Measurements from ENCODE around the gene TMEM101. TPM values are rescaled to one million over a fixed set of nuclear protein-coding genes. Genes with fewer than 3 reads are reported as not detected.

Gene TMEM101
- total RNA-seq, 1 experiment from 2014 or later: 18.6 TPM

DNA sequence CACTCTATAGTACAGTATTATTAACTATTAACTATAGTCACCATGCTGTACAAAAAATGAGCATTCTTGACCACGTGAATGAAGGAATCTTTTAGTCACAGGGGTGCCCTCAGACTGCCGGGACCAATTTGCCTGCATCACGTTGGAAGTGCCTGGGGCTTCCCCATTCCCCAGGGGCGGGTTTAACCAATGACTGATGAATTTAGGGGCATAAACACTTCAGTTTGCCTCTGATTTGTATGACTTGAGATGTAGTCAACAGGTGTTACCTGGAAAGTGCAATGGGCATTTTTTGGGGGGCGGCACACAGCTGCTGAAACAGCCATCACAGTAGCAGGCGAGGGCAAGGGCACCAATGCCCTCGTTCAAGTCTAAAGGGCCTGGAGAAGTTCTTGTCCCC lies 52.3 kb downstream of the TMEM101 start:
- Mint-ChIP-seq H3K9me3 (no peaks in the 10 kb centered on the region; a peak in 1 of 5 replicates), H3K4me3 (no peak overlapping the region), H3K27me3 (ENCODE audit: low read depth) (peaks cover 15% of the 10 kb centered on the region), H3K36me3 (ENCODE audit: insufficient read depth in 1 of 3, low read depth in 3 of 3) (no peaks in the 10 kb centered on the region), H3K27ac (no peak overlapping the region), H3K4me1 (no peaks in the 10 kb centered on the region)
- Histone ChIP-seq H3K4ac (ENCODE audit: low read depth, low read length) (no peak overlapping the region), H2BK20ac (ENCODE audit: low read depth, low read length, poor library complexity, severe bottlenecking) (no peak overlapping the region), H3T11ph (ENCODE audit: low read length) (no peak overlapping the region), H3K56ac (ENCODE audit: insufficient read length, low read depth, low read length) (no peak overlapping the region), H3K27ac (ENCODE audit: insufficient read length, low read depth, low read length) (no peak overlapping the region), H4K20me1 (ENCODE audit: control insufficient read depth, insufficient read depth, insufficient read length) (no peaks in the 10 kb centered on the region), H4K91ac (ENCODE audit: insufficient read length, low read depth, low read length) (no peak overlapping the region), H2AK5ac (ENCODE audit: insufficient read length, low read length) (no peak overlapping the region), H3K23ac (ENCODE audit: insufficient read length, low read depth, low read length) (no peak overlapping the region), H3K14ac (ENCODE audit: insufficient read depth, low read length) (no peak overlapping the region), H3K4me2 (ENCODE audit: insufficient read depth, insufficient read length, low read length) (no peak overlapping the region), H4K5ac (ENCODE audit: insufficient read length, low read depth, low read length) (no peak overlapping the region), H3K79me2 (ENCODE audit: insufficient read depth, low read length) (no peaks in the 10 kb centered on the region), H3K27me3 (ENCODE audit: insufficient read depth, low read length) (no peaks in the 10 kb centered on the region), H3K79me1 (ENCODE audit: insufficient read depth, low read depth, low read length, poor library complexity, severe bottlenecking) (no peaks in the 10 kb centered on the region), H2BK120ac (ENCODE audit: low read depth, low read length, poor library complexity, severe bottlenecking) (no peak overlapping the region), H2AFZ (ENCODE audit: low read length) (no peak overlapping the region), H3K9me3 (ENCODE audit: control insufficient read depth, low read depth, low read length) (no peaks in the 10 kb centered on the region), H3K18ac (ENCODE audit: insufficient read length, low read depth, low read length) (no peak overlapping the region), H2BK5ac (ENCODE audit: insufficient read length, low read length) (no peak overlapping the region), H3K4me1 (ENCODE audit: insufficient read depth, low read length) (no peaks in the 10 kb centered on the region), H3K23me2 (ENCODE audit: insufficient read length, low read depth, low read length, poor library complexity, severe bottlenecking) (no peaks in the 10 kb centered on the region), H2BK12ac (ENCODE audit: insufficient read length, low read depth, low read length) (no peak overlapping the region), H4K8ac (replicated peaks; ENCODE audit: insufficient read length, low read depth, low read length) (no peak overlapping the region), H3K9ac (ENCODE audit: extremely low read depth, insufficient read length, low read length) (no peak overlapping the region), H2BK15ac (ENCODE audit: low read depth, low read length) (no peak overlapping the region)
- no CpG with 5 or more reads among the region's 7 CpGs for WGBS (ENCODE audit: extremely low coverage, insufficient read length, low lambda C conversion rate)
- no peak for DNase-seq
- TF ChIP-seq, protein P1, sequence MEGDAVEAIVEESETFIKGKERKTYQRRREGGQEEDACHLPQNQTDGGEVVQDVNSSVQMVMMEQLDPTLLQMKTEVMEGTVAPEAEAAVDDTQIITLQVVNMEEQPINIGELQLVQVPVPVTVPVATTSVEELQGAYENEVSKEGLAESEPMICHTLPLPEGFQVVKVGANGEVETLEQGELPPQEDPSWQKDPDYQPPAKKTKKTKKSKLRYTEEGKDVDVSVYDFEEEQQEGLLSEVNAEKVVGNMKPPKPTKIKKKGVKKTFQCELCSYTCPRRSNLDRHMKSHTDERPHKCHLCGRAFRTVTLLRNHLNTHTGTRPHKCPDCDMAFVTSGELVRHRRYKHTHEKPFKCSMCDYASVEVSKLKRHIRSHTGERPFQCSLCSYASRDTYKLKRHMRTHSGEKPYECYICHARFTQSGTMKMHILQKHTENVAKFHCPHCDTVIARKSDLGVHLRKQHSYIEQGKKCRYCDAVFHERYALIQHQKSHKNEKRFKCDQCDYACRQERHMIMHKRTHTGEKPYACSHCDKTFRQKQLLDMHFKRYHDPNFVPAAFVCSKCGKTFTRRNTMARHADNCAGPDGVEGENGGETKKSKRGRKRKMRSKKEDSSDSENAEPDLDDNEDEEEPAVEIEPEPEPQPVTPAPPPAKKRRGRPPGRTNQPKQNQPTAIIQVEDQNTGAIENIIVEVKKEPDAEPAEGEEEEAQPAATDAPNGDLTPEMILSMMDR (conservative IDR thresholded peaks at IDR 0.05): no peak
